ENCODE data around the gene GJE1. TPM values are rescaled to one million over a fixed set of nuclear protein-coding genes. Genes with fewer than 3 reads are reported as not detected.

GJE1 gene
- total RNA-seq, 1 donor from 2014 or later = not detected

GRCh38 chr6:142153196-142153595 lies 20.5 kb downstream of the GJE1 start:
- Histone ChIP-seq H3K9me3 (ENCODE audit: low read depth) (no peaks in the 10 kb centered on the region), H3K4me1 (peaks cover 9% of the 10 kb centered on the region), H3K27me3 (no peaks in the 10 kb centered on the region), H3F3A (ENCODE audit: low read depth) (no peaks in the 10 kb centered on the region), H3K4me2 (no peak overlapping the region), H4K20me1 (ENCODE audit: low read depth) (peaks cover 40% of the 10 kb centered on the region), H3K36me3 (no peaks in the 10 kb centered on the region), H2AFZ (replicated peaks) (no peak overlapping the region), H3K9ac (no peak overlapping the region), H3K79me2 (ENCODE audit: low read depth) (peaks cover 100% of the 10 kb centered on the region), H3K27ac (no peak overlapping the region), H3K4me3 (no peak overlapping the region)
- H3K9me3 Mint-ChIP-seq = no peaks in the 10 kb centered on the region
- H3K36me3 Mint-ChIP-seq = peaks cover 3% of the 10 kb centered on the region
- TF ChIP-seq EZH2 (IDR thresholded peaks at IDR 0.05) (no peak), CTCF (IDR thresholded peaks at IDR 0.05) (no peak), EZH2phosphoT487 (IDR thresholded peaks at IDR 0.05) (no peak)
- H3K27me3 Mint-ChIP-seq (ENCODE audit: insufficient read depth, low read depth) = no peaks in the 10 kb centered on the region
- DNase-seq (ENCODE audit: low spot score) = no peak
- H3K4me3 Mint-ChIP-seq = no peak overlapping the region
- H3K27ac Mint-ChIP-seq = no peak overlapping the region
- peaks cover 11% of the 10 kb centered on the region for H3K4me1 Mint-ChIP-seq

- no peak overlapping the region for H2AFZ ChIP-seq (replicated peaks)
- H3K9me3 ChIP-seq (ENCODE audit: low read depth) = no peaks in the 10 kb centered on the region
- H3K27ac Mint-ChIP-seq = no peak overlapping the region
- H3K27me3 Mint-ChIP-seq (ENCODE audit: insufficient read depth, low read depth) = no peaks in the 10 kb centered on the region
- peaks cover 6% of the 10 kb centered on the region for H3K4me1 ChIP-seq
- H4K20me1 ChIP-seq (ENCODE audit: low read depth) = peaks cover 36% of the 10 kb centered on the region
- H3K27ac ChIP-seq = no peak overlapping the region
- no peaks in the 10 kb centered on the region for H3K27me3 ChIP-seq
- H3K9ac ChIP-seq = no peak overlapping the region
- TF ChIP-seq CTCF (IDR thresholded peaks at IDR 0.05) (no peak), EZH2 (IDR thresholded peaks at IDR 0.05) (no peak), EZH2phosphoT487 (IDR thresholded peaks at IDR 0.05) (no peak)
- H3K4me1 Mint-ChIP-seq = peaks cover 2% of the 10 kb centered on the region
- peaks cover 3% of the 10 kb centered on the region for H3K36me3 Mint-ChIP-seq
- no peaks in the 10 kb centered on the region for H3K36me3 ChIP-seq
- H3K79me2 ChIP-seq (ENCODE audit: low read depth) = peaks cover 100% of the 10 kb centered on the region
- no peak overlapping the region for H3K4me3 Mint-ChIP-seq
- no peak for DNase-seq (ENCODE audit: low spot score)
- H3K9me3 Mint-ChIP-seq = no peaks in the 10 kb centered on the region
- H3K4me3 ChIP-seq = no peak overlapping the region
- H3K4me2 ChIP-seq = no peak overlapping the region
- no peaks in the 10 kb centered on the region for H3F3A ChIP-seq (ENCODE audit: low read depth)
These were observed 21.6 kb downstream of the GJE1 start for GRCh38 chr6:142154336-142154735.

- Mint-ChIP-seq H3K9me3 (no peaks in the 10 kb centered on the region), H3K36me3 (peaks cover 3% of the 10 kb centered on the region), H3K27me3 (ENCODE audit: insufficient read depth, low read depth) (no peaks in the 10 kb centered on the region), H3K4me3 (no peak overlapping the region), H3K4me1 (no peaks in the 10 kb centered on the region), H3K27ac (no peak overlapping the region)
- Histone ChIP-seq H3K36me3 (no peaks in the 10 kb centered on the region), H3K9me3 (ENCODE audit: low read depth) (no peaks in the 10 kb centered on the region), H3K27ac (no peak overlapping the region), H3K9ac (no peak overlapping the region), H3K4me1 (peaks cover 6% of the 10 kb centered on the region), H3K27me3 (no peaks in the 10 kb centered on the region), H2AFZ (replicated peaks) (no peak overlapping the region), H3K4me3 (no peak overlapping the region), H3K4me2 (no peak overlapping the region), H3F3A (ENCODE audit: low read depth) (no peaks in the 10 kb centered on the region), H3K79me2 (ENCODE audit: low read depth) (peaks cover 100% of the 10 kb centered on the region), H4K20me1 (ENCODE audit: low read depth) (peaks cover 34% of the 10 kb centered on the region)
- no peak for DNase-seq (ENCODE audit: low spot score)
- TF ChIP-seq EZH2 (IDR thresholded peaks at IDR 0.05) (no peak), EZH2phosphoT487 (IDR thresholded peaks at IDR 0.05) (no peak), CTCF (IDR thresholded peaks at IDR 0.05) (no peak)
These were observed 22.4 kb downstream of the GJE1 start for GRCh38 chr6:142155091-142155490.

Measured in neural progenitor cell (in vitro differentiated cells).